Fibroblast of lung (primary cell): ENCODE measurements around the gene GABRE.

Experiments
- EZH2 ChIP-seq: IDR thresholded peaks from 2 replicates; pipeline ENCODE4 v1.5.1; 2012; ENCODE audit warnings: low read length, control low read depth, mild to moderate bottlenecking; ENCODE audit errors: missing control alignments
- TF ChIP-seq, protein P1 (sequence below), 2 donors: IDR thresholded peaks in 1 of 2; conservative IDR thresholded peaks in 1 of 2; 1 replicate in 1 of 2; 2 replicates in 1 of 2; pipeline ENCODE4 v1.5.1; 2011 to 2012; ENCODE audit warnings: low read length in 2 of 2, control low read depth in 1 of 2, inconsistent platforms in 1 of 2, low read depth in 1 of 2, mild to moderate bottlenecking in 1 of 2

DNA sequence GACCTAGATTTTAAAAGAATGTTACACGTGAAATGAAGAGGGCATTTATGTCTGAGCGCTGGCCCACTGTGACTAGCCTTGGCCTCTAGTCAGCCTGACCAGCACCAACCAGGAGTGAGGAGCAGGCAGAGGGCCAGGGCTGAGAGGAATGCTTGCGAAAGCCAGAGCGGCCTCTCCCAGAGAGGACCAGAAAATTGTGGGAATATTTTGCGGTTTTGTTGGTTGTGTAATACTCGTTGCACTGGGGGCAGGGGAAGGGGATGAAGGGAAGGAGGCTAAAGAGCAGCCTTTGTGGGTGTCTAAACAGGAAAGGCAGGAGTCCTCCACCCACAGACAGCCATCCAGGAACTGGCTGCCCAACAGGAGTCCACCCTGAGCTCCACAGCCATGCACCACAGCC, 3.8 kb downstream of the GABRE start:
- TF ChIP-seq, protein P1, sequence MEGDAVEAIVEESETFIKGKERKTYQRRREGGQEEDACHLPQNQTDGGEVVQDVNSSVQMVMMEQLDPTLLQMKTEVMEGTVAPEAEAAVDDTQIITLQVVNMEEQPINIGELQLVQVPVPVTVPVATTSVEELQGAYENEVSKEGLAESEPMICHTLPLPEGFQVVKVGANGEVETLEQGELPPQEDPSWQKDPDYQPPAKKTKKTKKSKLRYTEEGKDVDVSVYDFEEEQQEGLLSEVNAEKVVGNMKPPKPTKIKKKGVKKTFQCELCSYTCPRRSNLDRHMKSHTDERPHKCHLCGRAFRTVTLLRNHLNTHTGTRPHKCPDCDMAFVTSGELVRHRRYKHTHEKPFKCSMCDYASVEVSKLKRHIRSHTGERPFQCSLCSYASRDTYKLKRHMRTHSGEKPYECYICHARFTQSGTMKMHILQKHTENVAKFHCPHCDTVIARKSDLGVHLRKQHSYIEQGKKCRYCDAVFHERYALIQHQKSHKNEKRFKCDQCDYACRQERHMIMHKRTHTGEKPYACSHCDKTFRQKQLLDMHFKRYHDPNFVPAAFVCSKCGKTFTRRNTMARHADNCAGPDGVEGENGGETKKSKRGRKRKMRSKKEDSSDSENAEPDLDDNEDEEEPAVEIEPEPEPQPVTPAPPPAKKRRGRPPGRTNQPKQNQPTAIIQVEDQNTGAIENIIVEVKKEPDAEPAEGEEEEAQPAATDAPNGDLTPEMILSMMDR (conservative IDR thresholded peaks at IDR 0.05 in 1 of 2, IDR thresholded peaks at IDR 0.05 in 1 of 2; ENCODE audit: low read depth in 1 of 2, low read length in 2 of 2) = no peak
- TF ChIP-seq EZH2 = no peak
